KMS-11 (cell line): ENCODE results near the gene PHLDA2.
A peak's percentile ranks its signal among the peaks of the same experiment; 100 is the strongest.

Experiments
- H2AFZ ChIP-seq: fragments of 200-600 bp; sonication (generic); 2 replicates; pipeline ENCODE4 v1.6.1; 2016; ENCODE audit warnings: antibody characterized with exemption, mixed run types, low read depth
- H3K27ac ChIP-seq: fragments of 200-600 bp; sonication (generic); 2 replicates; pipeline ENCODE4 v1.6.1; 2016; ENCODE audit warnings: mild to moderate bottlenecking, mixed run types
- H3K27me3 ChIP-seq: fragments of 200-600 bp; sonication (generic); 2 replicates; pipeline ENCODE4 v1.6.1; 2017; ENCODE audit warnings: mild to moderate bottlenecking, low read depth, mixed run types, moderate library complexity; ENCODE audit not compliant: insufficient read depth
- H3K36me3 ChIP-seq: fragments of 200-600 bp; sonication (generic); 2 replicates; pipeline ENCODE4 v1.6.1; 2017; ENCODE audit warnings: mild to moderate bottlenecking, mixed run types; ENCODE audit not compliant: insufficient read depth
- H3K4me1 ChIP-seq: fragments of 200-600 bp; sonication (generic); 2 replicates; pipeline ENCODE4 v1.6.1; 2016; ENCODE audit warnings: mild to moderate bottlenecking, low read depth, mixed run types; ENCODE audit not compliant: poor library complexity, severe bottlenecking
- H3K4me2 ChIP-seq: fragments of 200-600 bp; sonication (generic); 2 replicates; pipeline ENCODE4 v1.7.0; 2016; ENCODE audit warnings: mild to moderate bottlenecking, mixed run types
- H3K4me3 ChIP-seq: fragments of 200-600 bp; sonication (generic); IDR thresholded peaks from 2 replicates; pipeline ENCODE4 v1.6.1; 2017; ENCODE audit warnings: low read depth, low read length, mixed read lengths; ENCODE audit not compliant: insufficient read depth
- H3K79me2 ChIP-seq: fragments of 200-600 bp; sonication (generic); 2 replicates; pipeline ENCODE4 v1.6.1; 2016; ENCODE audit warnings: low read depth, mixed run types; ENCODE audit not compliant: insufficient read depth
- H3K9ac ChIP-seq: fragments of 200-600 bp; sonication (generic); 2 replicates; pipeline ENCODE4 v1.6.1; 2016; ENCODE audit warnings: mild to moderate bottlenecking, mixed run types
- H4K20me1 ChIP-seq: fragments of 200-600 bp; sonication (generic); 2 replicates; pipeline ENCODE4 v1.6.1; 2016; ENCODE audit warnings: mild to moderate bottlenecking, mixed run types; ENCODE audit not compliant: insufficient read depth
- CTCF ChIP-seq: fragments of 200-600 bp; sonication (generic); conservative IDR thresholded peaks from 2 replicates; pipeline ENCODE4 v1.6.1; 2017; ENCODE audit warnings: low read depth, mild to moderate bottlenecking, antibody characterized with exemption, low read length, moderate library complexity, mixed read lengths

The PHLDA2 gene

GRCh38 chr11:2929531-2929949 lies 320 bp upstream of the PHLDA2 start:
- no peaks in the 10 kb centered on the region for H3K79me2 ChIP-seq
- H3K27me3 ChIP-seq, result peaks cover 26% of the 10 kb centered on the region
- no peaks in the 10 kb centered on the region for H3K36me3 ChIP-seq
- H3K27ac ChIP-seq, result no peak overlapping the region
- H4K20me1 ChIP-seq, result no peaks in the 10 kb centered on the region
- TF ChIP-seq CTCF, result no peak
- H3K9ac ChIP-seq, result peak overlapping the region; percentile 60; the same call in 1 of the 2 replicates
- H3K4me2 ChIP-seq, result peak overlapping the region; percentile 86
- H2AFZ ChIP-seq, result peak overlapping the region; percentile 68
- no peak overlapping the region for H3K4me3 ChIP-seq
- H3K4me1 ChIP-seq, result peaks cover 22% of the 10 kb centered on the region

- H3K27ac ChIP-seq, result no peak overlapping the region
- no peak for TF ChIP-seq CTCF
- peaks cover 10% of the 10 kb centered on the region for H3K4me1 ChIP-seq
- no peak overlapping the region for H2AFZ ChIP-seq
- no peaks in the 10 kb centered on the region for H3K79me2 ChIP-seq
- peaks cover 26% of the 10 kb centered on the region for H3K27me3 ChIP-seq
- no peaks in the 10 kb centered on the region for H4K20me1 ChIP-seq
- H3K4me3 ChIP-seq, result no peak overlapping the region
- H3K4me2 ChIP-seq, result no peak overlapping the region
- H3K9ac ChIP-seq, result no peak overlapping the region
- no peaks in the 10 kb centered on the region for H3K36me3 ChIP-seq
Observed at GRCh38 chr11:2927851-2928604, 1.2 kb downstream of the PHLDA2 start.

GRCh38 chr11:2927121-2927800 lies 2.0 kb downstream of the PHLDA2 start:
- no peak overlapping the region for H3K9ac ChIP-seq
- H3K4me3 ChIP-seq, result no peak overlapping the region
- H3K36me3 ChIP-seq, result no peaks in the 10 kb centered on the region
- H3K4me1 ChIP-seq, result peaks cover 7% of the 10 kb centered on the region
- TF ChIP-seq CTCF, result no peak
- peaks cover 26% of the 10 kb centered on the region for H3K27me3 ChIP-seq
- no peak overlapping the region for H3K27ac ChIP-seq
- H3K4me2 ChIP-seq, result no peak overlapping the region
- no peaks in the 10 kb centered on the region for H4K20me1 ChIP-seq
- no peak overlapping the region for H2AFZ ChIP-seq
- no peaks in the 10 kb centered on the region for H3K79me2 ChIP-seq

- H2AFZ ChIP-seq, result no peak overlapping the region
- no peak overlapping the region for H3K9ac ChIP-seq
Observed at GRCh38 chr11:2926611-2927051, 2.6 kb downstream of the PHLDA2 start.

More at GRCh38 chr11:2926611-2927051, 2.6 kb downstream of the PHLDA2 start:
- Histone ChIP-seq H3K27me3 (peaks cover 26% of the 10 kb centered on the region), H3K36me3 (no peaks in the 10 kb centered on the region), H3K79me2 (no peaks in the 10 kb centered on the region), H3K27ac (no peak overlapping the region), H4K20me1 (no peaks in the 10 kb centered on the region), H3K4me2 (no peak overlapping the region), H3K4me3 (no peak overlapping the region), H3K4me1 (peaks cover 7% of the 10 kb centered on the region)
- no peak for TF ChIP-seq CTCF
